Ascending aorta (tissue), 2 donors: ENCODE measurements around the gene SKAP1. TPM values are rescaled to one million over a fixed set of nuclear protein-coding genes. Genes with fewer than 3 reads are reported as not detected.

ENCODE experiments used
- DNase-seq, 2 donors: peaks; one replicate each; pipeline ENCODE4 v3.0.0-alpha.2; 2019; ENCODE audit warnings: low spot score in 2 of 2
- H3K27ac ChIP-seq, 2 donors: fragments of 200-600 bp; sonication (generic); one replicate each; pipeline ENCODE4 v1.5.1; 2016 to 2017; ENCODE audit warnings: mild to moderate bottlenecking in 1 of 2
- H3K27me3 ChIP-seq: fragments of 200-600 bp; sonication (generic); one replicate; pipeline ENCODE4 v1.5.1; 2017
- H3K36me3 ChIP-seq, 2 donors: fragments of 200-600 bp; sonication (generic); one replicate each; pipeline ENCODE4 v1.5.1; 2016
- H3K4me1 ChIP-seq, 2 donors: fragments of 200-600 bp; sonication (generic); one replicate each; pipeline ENCODE4 v1.5.1; 2016 to 2017; ENCODE audit warnings: mild to moderate bottlenecking in 1 of 2
- H3K4me3 ChIP-seq, 2 donors: fragments of 200-600 bp; sonication (generic); one replicate each; pipeline ENCODE4 v1.5.1; 2016 to 2017; ENCODE audit warnings: mild to moderate bottlenecking in 1 of 2
- H3K9me3 ChIP-seq, 2 donors: fragments of 200-600 bp; sonication (generic); one replicate each; pipeline ENCODE4 v1.5.1; 2016
- intact Hi-C: fragments of 100-400 bp; cut with DNase I; formaldehyde crosslinking; loops from one replicate; pipeline ENCODE4 v1.15.1; 2023
- total RNA-seq: library from RNA; depleted of rRNA; stranded (reverse); fragments of >200 nt; gene quantifications from one replicate; pipeline ENCODE4 v1.1.0, GENCODE V29; 2016
- TF ChIP-seq, protein P1 (sequence below), 3 experiments: fragments of 200-600 bp in 2 of 3; fragments of 450-650 bp in 1 of 3; sonication (generic) in 2 of 3; IDR thresholded peaks; one replicate each; pipeline ENCODE4 v1.5.1; 2016 to 2019; ENCODE audit warnings: antibody characterized with exemption in 3 of 3, mild to moderate bottlenecking in 1 of 3, moderate library complexity in 1 of 3

The SKAP1 gene
- total RNA-seq, 1 donor from 2014 or later, result not detected

DNA sequence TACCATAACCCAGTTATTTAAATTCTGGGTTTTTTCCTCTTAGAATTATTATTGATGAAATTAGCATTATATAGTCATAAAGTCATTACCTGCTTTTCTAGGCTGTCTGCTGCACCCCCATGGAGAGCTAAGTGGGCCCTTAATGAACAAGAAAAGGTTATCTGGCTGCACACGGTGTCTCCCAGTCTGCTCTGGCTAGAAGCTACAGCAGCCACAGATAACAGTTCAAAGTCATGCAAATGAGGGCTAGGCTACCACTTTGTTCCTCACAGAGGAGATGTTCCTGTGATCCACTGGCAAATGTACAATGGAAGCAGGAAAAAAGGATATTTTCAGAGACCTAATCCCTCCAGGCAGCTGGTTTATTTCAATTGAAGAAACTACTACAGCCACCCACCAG is 210.4 kb downstream of the SKAP1 start:
- DNase-seq, result no peak
- TF ChIP-seq, protein P1, sequence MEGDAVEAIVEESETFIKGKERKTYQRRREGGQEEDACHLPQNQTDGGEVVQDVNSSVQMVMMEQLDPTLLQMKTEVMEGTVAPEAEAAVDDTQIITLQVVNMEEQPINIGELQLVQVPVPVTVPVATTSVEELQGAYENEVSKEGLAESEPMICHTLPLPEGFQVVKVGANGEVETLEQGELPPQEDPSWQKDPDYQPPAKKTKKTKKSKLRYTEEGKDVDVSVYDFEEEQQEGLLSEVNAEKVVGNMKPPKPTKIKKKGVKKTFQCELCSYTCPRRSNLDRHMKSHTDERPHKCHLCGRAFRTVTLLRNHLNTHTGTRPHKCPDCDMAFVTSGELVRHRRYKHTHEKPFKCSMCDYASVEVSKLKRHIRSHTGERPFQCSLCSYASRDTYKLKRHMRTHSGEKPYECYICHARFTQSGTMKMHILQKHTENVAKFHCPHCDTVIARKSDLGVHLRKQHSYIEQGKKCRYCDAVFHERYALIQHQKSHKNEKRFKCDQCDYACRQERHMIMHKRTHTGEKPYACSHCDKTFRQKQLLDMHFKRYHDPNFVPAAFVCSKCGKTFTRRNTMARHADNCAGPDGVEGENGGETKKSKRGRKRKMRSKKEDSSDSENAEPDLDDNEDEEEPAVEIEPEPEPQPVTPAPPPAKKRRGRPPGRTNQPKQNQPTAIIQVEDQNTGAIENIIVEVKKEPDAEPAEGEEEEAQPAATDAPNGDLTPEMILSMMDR (IDR thresholded peaks at IDR 0.05), result no peak
- Histone ChIP-seq H3K9me3 (no peaks in the 10 kb centered on the region), H3K27ac (no peak overlapping the region), H3K4me1 (no peaks in the 10 kb centered on the region), H3K4me3 (no peak overlapping the region), H3K27me3 (no peaks in the 10 kb centered on the region), H3K36me3 (no peaks in the 10 kb centered on the region)
- intact Hi-C loops, result no loop called here

DNA sequence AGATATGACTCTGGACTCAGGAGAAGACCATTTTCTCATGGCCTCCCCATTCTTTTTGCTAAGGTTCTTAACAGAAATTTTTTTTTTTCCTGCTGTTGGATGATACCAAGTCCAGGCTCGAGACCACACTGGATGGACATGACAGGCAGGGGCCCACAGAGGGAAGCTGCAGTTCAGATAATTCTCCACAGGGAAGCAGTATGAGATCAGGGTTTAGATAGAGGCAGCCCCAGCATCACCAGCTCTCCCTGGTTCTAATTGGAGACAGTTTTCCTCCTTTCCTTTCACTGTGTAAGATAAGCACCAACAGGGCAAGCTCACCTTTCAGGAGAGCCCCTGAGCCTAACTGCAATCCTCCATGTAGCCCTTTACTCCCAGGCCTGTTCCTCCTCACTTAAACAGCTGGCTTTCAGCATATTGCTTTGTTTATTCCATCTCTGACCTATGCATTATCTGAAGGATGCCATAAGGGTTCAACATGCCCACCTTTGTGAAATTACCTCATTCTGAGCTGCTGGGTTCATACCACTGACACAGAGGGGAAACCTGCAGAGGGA is 214.4 kb downstream of the SKAP1 start:
- no peak overlapping the region for H3K27ac ChIP-seq
- intact Hi-C loops, result no loop called here
- no peaks in the 10 kb centered on the region for H3K9me3 ChIP-seq
- DNase-seq, result no peak
- H3K4me1 ChIP-seq, result no peaks in the 10 kb centered on the region
- no peaks in the 10 kb centered on the region for H3K27me3 ChIP-seq
- no peaks in the 10 kb centered on the region for H3K36me3 ChIP-seq
- no peak overlapping the region for H3K4me3 ChIP-seq
- TF ChIP-seq, protein P1 (IDR thresholded peaks at IDR 0.05), result peak in 1 of 3 experiments; percentile 19

DNA sequence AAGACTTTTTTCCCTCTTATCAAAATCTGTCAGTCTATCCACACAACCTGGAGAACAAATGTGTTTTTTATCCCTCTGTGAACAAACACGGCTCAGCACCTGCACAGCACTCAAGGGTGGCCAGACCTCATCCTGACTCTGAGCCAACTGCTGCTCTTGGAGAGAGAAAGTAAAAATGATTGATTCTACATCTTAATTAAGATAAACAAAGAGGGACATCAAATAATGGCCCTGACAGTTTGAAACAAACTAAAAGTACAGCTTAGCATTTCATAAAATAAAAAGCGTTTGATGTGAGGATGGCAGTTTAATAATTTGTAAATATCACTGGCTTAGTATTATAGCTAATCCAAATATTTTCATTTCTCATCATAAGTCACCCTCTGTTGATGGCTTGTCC is 216.2 kb downstream of the SKAP1 start:
- intact Hi-C loops, result no loop called here
- no peak overlapping the region for H3K27ac ChIP-seq
- TF ChIP-seq, protein P1 (IDR thresholded peaks at IDR 0.05), result no peak

DNA sequence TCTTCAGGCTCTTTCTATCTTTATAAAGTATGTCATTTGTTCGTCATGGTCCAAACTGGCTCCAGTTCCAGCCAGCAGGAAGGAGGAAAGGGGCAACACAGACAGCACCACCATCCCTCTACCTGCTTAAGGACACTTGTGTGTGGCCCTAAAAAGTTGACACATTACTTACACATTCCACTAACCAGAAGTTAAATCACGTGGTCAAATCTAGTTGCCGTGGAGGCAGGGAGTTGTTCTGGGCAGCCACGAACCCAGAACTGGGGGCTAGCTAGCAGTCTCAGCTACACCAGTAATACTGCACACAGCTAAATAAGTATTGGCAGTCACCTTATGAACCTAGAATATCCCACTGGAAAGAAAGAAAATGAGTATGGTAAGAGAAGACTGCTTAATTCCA is 218.2 kb downstream of the SKAP1 start:
- Histone ChIP-seq H3K9me3 (no peaks in the 10 kb centered on the region), H3K27me3 (no peaks in the 10 kb centered on the region), H3K4me3 (no peak overlapping the region), H3K27ac (no peak overlapping the region), H3K4me1 (no peaks in the 10 kb centered on the region), H3K36me3 (no peaks in the 10 kb centered on the region)
- intact Hi-C loops, result no loop called here
- no peak for DNase-seq
- TF ChIP-seq, protein P1 (IDR thresholded peaks at IDR 0.05), result no peak

More for the DNA sequence above, 216.2 kb downstream of the SKAP1 start:
- no peak for DNase-seq
- Histone ChIP-seq H3K9me3 (no peaks in the 10 kb centered on the region), H3K36me3 (no peaks in the 10 kb centered on the region), H3K4me1 (no peaks in the 10 kb centered on the region), H3K27me3 (no peaks in the 10 kb centered on the region), H3K4me3 (no peak overlapping the region)

DNA sequence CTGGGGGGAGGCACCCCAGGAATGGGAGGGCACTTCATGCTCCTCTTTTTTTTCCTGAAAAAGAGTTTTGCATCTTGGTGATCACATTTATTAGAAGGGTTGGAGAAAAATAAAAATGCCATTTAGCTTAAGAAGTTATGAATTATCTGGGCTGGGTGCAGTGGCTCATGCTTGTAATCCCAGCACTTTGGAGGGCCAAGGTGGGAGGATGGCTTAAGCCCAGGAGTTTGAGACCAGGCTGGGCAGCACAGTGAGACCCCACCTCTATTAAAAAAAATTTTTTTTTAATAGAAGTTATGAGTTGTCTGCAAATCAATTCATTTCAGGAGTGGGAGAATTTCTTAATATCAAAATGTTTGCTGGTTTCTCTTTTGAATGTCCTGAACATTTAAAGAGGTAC is 219.0 kb downstream of the SKAP1 start:
- Histone ChIP-seq H3K36me3 (no peaks in the 10 kb centered on the region), H3K4me1 (no peaks in the 10 kb centered on the region), H3K9me3 (no peaks in the 10 kb centered on the region), H3K27me3 (no peaks in the 10 kb centered on the region), H3K4me3 (no peak overlapping the region), H3K27ac (no peak overlapping the region)
- TF ChIP-seq, protein P1 (IDR thresholded peaks at IDR 0.05), result no peak
- no peak for DNase-seq
- intact Hi-C loops, result no loop called here

DNA sequence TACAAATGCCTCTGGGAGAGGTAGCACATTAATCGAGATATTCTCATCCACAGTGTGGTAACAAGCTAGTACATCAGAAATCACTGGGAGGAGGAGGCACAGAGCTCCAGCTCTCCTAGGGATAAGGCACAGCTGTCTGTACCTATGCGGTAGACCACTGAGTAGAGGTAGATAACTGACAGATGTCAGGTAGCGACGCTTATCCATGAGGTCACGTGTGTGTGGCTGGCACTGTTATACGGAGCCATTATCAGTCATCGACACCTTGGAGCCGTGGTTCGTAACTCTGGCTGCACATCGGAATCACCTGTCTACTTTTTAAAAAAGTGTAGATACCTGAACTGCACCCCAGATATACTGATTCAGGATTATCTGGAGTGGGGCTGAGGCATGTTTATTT is 220.0 kb downstream of the SKAP1 start:
- no peak overlapping the region for H3K4me3 ChIP-seq
- H3K36me3 ChIP-seq, result no peaks in the 10 kb centered on the region
- intact Hi-C loops, result no loop called here
- no peak for DNase-seq
- TF ChIP-seq, protein P1 (IDR thresholded peaks at IDR 0.05), result no peak
- H3K9me3 ChIP-seq, result no peaks in the 10 kb centered on the region
- no peaks in the 10 kb centered on the region for H3K27me3 ChIP-seq
- no peak overlapping the region for H3K27ac ChIP-seq
- no peaks in the 10 kb centered on the region for H3K4me1 ChIP-seq
